Neural progenitor cell (in vitro differentiated cells): ENCODE measurements around the gene DIS3L2. TPM values are rescaled to one million over a fixed set of nuclear protein-coding genes. Genes with fewer than 3 reads are reported as not detected.
A peak's percentile ranks its signal among the peaks of the same experiment; 100 is the strongest.
"Not testable (repeated sequence)": the region's sequence is repeated elsewhere in the genome, so short reads cannot be mapped to it uniquely, and the experiment has no call there.

Source experiments
- DNase-seq: peaks from one replicate; pipeline ENCODE4 v3.0.0-alpha.2; 2016; ENCODE audit warnings: low spot score
- H2AFZ ChIP-seq: fragments of 200-600 bp; sonication (generic); replicated peaks from 2 replicates; pipeline ENCODE4 v1.6.1; 2016; ENCODE audit warnings: antibody characterized with exemption
- H3F3A ChIP-seq: fragments of 200-600 bp; sonication (generic); 2 replicates; pipeline ENCODE4 v1.6.1; 2016; ENCODE audit warnings: antibody characterized with exemption, low read depth
- H3K27ac ChIP-seq: fragments of 200-600 bp; sonication (generic); 2 replicates; pipeline ENCODE4 v1.5.1; 2016; ENCODE audit warnings: mild to moderate bottlenecking
- H3K27me3 ChIP-seq: fragments of 200-600 bp; sonication (generic); 2 replicates; pipeline ENCODE4 v1.6.1; 2016; ENCODE audit warnings: mild to moderate bottlenecking, moderate library complexity
- H3K36me3 ChIP-seq: fragments of 200-600 bp; sonication (generic); 2 replicates; pipeline ENCODE4 v1.5.1; 2016
- H3K4me1 ChIP-seq: fragments of 200-600 bp; sonication (generic); 2 replicates; pipeline ENCODE4 v1.6.1; 2016; ENCODE audit warnings: mixed run types
- H3K4me2 ChIP-seq: fragments of 200-600 bp; sonication (generic); 2 replicates; pipeline ENCODE4 v1.6.1; 2016
- H3K4me3 ChIP-seq: fragments of 200-600 bp; sonication (generic); 2 replicates; pipeline ENCODE4 v1.5.1; 2016
- H3K79me2 ChIP-seq: fragments of 200-600 bp; sonication (generic); 2 replicates; pipeline ENCODE4 v1.6.1; 2016; ENCODE audit warnings: low read depth
- H3K9ac ChIP-seq: fragments of 200-600 bp; sonication (generic); 2 replicates; pipeline ENCODE4 v1.6.1; 2016
- H3K9me3 ChIP-seq: fragments of 200-600 bp; sonication (generic); 2 replicates; pipeline ENCODE4 v1.5.1; 2016; ENCODE audit warnings: low read depth
- H4K20me1 ChIP-seq: fragments of 200-600 bp; sonication (generic); 2 replicates; pipeline ENCODE4 v1.6.1; 2016; ENCODE audit warnings: low read depth
- H3K27ac Mint-ChIP-seq: 3 replicates; pipeline ENCODE4 v1.8.0; 2021; ENCODE audit warnings: mixed read lengths
- H3K27me3 Mint-ChIP-seq: 2 replicates; pipeline ENCODE4 v1.8.0; 2022; ENCODE audit warnings: low read depth, mild to moderate bottlenecking, inconsistent platforms, moderate library complexity, mixed read lengths; ENCODE audit not compliant: insufficient read depth
- H3K36me3 Mint-ChIP-seq: 3 replicates; pipeline ENCODE4 v1.8.0; 2021; ENCODE audit warnings: mixed read lengths
- H3K4me1 Mint-ChIP-seq: 3 replicates; pipeline ENCODE4 v1.8.0; 2021; ENCODE audit warnings: mixed read lengths
- H3K4me3 Mint-ChIP-seq: 3 replicates; pipeline ENCODE4 v1.8.0; 2021; ENCODE audit warnings: mild to moderate bottlenecking, moderate library complexity, mixed read lengths
- H3K9me3 Mint-ChIP-seq: 3 replicates; pipeline ENCODE4 v1.8.0; 2020; ENCODE audit warnings: mixed read lengths
- EZH2 ChIP-seq: fragments of 200-600 bp; sonication (generic); IDR thresholded peaks from 2 replicates; pipeline ENCODE4 v1.6.1; 2017; ENCODE audit warnings: antibody characterized with exemption, mild to moderate bottlenecking, moderate library complexity
- EZH2phosphoT487 ChIP-seq: fragments of 200-600 bp; sonication (generic); IDR thresholded peaks from 2 replicates; pipeline ENCODE4 v1.6.1; 2017; ENCODE audit warnings: antibody characterized with exemption
- total RNA-seq: library from RNA; depleted of rRNA; stranded (reverse); fragments of >200 nt; gene quantifications from 2 replicates; pipeline ENCODE4 v1.2.3, GENCODE V29; 2015; ENCODE audit warnings: low replicate concordance
- TF ChIP-seq, protein P1 (sequence below): fragments of 200-600 bp; sonication (generic); IDR thresholded peaks from 2 replicates; pipeline ENCODE4 v1.5.1; 2017; ENCODE audit warnings: antibody characterized with exemption, mild to moderate bottlenecking

DIS3L2 gene
- total RNA-seq, 1 donor from 2014 or later: 23.2 TPM

DNA sequence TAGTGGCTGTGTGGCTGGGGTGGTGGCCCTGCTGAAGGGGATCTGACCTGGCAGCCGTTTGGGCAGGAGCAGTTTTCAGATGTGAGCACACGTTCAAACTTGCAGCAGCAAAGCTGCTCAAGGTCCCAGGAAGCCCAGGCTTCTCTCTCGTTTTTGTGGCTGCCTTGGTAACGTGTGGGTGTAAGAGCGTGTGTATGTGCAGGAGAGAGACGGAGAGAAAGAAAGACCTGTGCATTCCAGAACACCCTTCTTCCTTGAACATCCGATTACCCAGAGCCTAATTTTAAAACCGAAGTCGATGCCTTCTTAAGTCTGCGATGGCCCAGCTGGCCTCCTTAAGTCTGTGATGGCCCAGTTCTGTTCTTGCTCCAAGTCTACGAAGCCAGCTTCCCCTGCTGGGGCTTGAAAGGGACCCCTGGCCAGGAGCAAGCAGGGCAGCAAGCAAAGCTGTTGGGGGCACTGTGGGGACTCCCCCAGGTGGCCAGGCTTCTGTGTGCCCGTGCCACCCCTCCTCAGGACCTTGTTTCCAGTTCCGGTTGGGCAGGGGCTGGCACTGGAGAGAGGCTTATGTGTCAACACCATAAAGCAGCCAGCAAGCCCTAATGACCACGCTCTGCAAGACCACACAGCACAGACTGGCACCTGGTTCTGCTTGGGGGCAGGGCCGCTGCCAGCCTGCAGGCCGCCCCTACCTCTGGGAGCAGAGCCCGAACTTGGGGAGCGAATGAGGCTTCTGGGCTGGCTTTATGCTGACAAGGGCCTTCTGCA, 361.2 kb downstream of the DIS3L2 start:
- no peak for DNase-seq
- H3K27me3 ChIP-seq: no peaks in the 10 kb centered on the region
- no peaks in the 10 kb centered on the region for H3K9me3 ChIP-seq
- no peak overlapping the region for H3K27ac Mint-ChIP-seq
- no peaks in the 10 kb centered on the region for H3K36me3 ChIP-seq
- H3K27me3 Mint-ChIP-seq: peaks cover 2% of the 10 kb centered on the region
- H2AFZ ChIP-seq: no peak overlapping the region
- H3K4me2 ChIP-seq: no peak overlapping the region
- no peak overlapping the region for H3K4me3 ChIP-seq
- no peaks in the 10 kb centered on the region for H3K9me3 Mint-ChIP-seq
- no peaks in the 10 kb centered on the region for H3K4me1 ChIP-seq
- H3K4me3 Mint-ChIP-seq: peak overlapping the region; percentile 13
- H3K36me3 Mint-ChIP-seq: no peaks in the 10 kb centered on the region
- H4K20me1 ChIP-seq: peaks cover 19% of the 10 kb centered on the region
- H3K79me2 ChIP-seq: no peaks in the 10 kb centered on the region
- H3K27ac ChIP-seq: no peak overlapping the region
- H3F3A ChIP-seq: no peaks in the 10 kb centered on the region
- peaks cover 17% of the 10 kb centered on the region for H3K4me1 Mint-ChIP-seq
- H3K9ac ChIP-seq: no peak overlapping the region
- TF ChIP-seq EZH2 (no peak), EZH2phosphoT487 (no peak)
- TF ChIP-seq, protein P1, sequence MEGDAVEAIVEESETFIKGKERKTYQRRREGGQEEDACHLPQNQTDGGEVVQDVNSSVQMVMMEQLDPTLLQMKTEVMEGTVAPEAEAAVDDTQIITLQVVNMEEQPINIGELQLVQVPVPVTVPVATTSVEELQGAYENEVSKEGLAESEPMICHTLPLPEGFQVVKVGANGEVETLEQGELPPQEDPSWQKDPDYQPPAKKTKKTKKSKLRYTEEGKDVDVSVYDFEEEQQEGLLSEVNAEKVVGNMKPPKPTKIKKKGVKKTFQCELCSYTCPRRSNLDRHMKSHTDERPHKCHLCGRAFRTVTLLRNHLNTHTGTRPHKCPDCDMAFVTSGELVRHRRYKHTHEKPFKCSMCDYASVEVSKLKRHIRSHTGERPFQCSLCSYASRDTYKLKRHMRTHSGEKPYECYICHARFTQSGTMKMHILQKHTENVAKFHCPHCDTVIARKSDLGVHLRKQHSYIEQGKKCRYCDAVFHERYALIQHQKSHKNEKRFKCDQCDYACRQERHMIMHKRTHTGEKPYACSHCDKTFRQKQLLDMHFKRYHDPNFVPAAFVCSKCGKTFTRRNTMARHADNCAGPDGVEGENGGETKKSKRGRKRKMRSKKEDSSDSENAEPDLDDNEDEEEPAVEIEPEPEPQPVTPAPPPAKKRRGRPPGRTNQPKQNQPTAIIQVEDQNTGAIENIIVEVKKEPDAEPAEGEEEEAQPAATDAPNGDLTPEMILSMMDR: no peak

DNA sequence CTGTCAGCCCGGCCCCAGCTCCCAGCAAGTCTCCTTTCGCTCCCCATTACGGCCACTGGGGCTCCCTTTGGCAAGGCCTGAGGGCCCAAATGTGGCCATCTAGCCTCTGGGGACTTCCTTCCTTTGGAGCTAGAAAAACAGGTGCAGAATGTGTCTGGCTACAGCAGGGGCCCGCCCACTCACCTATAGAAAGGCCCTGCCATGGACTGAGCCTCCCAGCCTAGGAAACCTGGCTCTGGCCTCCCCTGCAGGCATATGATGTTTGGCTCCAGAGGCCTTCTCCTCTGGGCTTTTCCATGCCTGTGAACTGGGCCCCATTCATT, 361.8 kb downstream of the DIS3L2 start:
- Histone ChIP-seq H3K36me3 (no peaks in the 10 kb centered on the region), H3K4me3 (no peak overlapping the region), H2AFZ (no peak overlapping the region), H3K27ac (no peak overlapping the region), H3K27me3 (no peaks in the 10 kb centered on the region), H3K9ac (no peak overlapping the region), H3K79me2 (no peaks in the 10 kb centered on the region), H3F3A (no peaks in the 10 kb centered on the region), H3K9me3 (no peaks in the 10 kb centered on the region), H4K20me1 (peaks cover 20% of the 10 kb centered on the region), H3K4me1 (no peaks in the 10 kb centered on the region), H3K4me2 (no peak overlapping the region)
- Mint-ChIP-seq H3K27ac (no peak overlapping the region), H3K4me1 (peaks cover 17% of the 10 kb centered on the region), H3K4me3 (no peak overlapping the region), H3K27me3 (peaks cover 2% of the 10 kb centered on the region), H3K9me3 (no peaks in the 10 kb centered on the region), H3K36me3 (no peaks in the 10 kb centered on the region)
- no peak for DNase-seq
- TF ChIP-seq, protein P1: no peak
- TF ChIP-seq EZH2phosphoT487 (no peak), EZH2 (no peak)

DNA sequence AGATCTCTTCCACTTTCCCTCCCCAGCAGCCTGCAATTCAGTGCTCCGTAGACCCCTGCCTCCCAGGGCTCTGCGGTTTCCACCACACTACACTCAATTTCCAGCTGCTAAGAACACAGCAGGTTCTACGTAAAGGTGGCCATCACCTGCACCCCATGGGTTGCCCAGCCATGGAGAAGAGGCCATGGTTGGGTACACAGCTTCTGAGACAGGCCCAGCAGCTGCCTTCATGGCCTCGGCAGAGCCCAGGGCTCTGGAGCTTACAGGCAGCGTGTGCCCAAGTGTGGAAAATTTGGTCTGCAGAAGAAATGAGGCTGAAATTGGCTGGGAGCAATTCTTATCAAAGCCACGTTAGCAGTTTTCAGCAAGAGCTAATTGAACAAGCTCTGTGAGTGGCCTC, 362.5 kb downstream of the DIS3L2 start:
- not testable (repeated sequence) for H3K4me3 ChIP-seq, H3K27ac ChIP-seq, H3K79me2 ChIP-seq, H3K4me1 ChIP-seq, H3K27ac Mint-ChIP-seq, H2AFZ ChIP-seq, DNase-seq, H3K4me2 ChIP-seq, H3K9me3 Mint-ChIP-seq, H3K36me3 ChIP-seq, H3K27me3 Mint-ChIP-seq, H3K9me3 ChIP-seq, H3K36me3 Mint-ChIP-seq, H3K27me3 ChIP-seq, H3F3A ChIP-seq, H3K4me3 Mint-ChIP-seq, H3K9ac ChIP-seq
- H3K4me1 Mint-ChIP-seq: peaks cover 17% of the 10 kb centered on the region
- H4K20me1 ChIP-seq: peaks cover 20% of the 10 kb centered on the region

DNA sequence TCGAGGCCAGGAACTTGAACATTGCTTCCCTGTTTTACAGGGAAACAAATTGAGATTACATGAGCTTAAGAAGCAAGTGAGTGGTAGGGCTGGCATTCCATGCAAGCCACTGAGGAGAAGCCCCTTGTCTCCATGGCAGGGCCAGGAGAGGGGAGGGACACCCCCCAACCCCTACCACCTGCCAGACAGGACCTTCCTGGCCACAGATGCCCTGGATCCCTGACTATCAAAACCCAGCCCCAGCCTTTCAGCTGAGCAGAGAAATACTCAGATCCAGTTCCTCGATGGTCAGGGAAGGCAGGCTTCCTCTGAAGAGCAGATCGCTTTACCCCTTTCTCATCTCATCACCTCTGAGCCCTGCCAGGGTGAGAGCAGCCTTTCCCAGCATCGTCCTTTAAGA, 363.3 kb downstream of the DIS3L2 start:
- Mint-ChIP-seq H3K9me3 (no peaks in the 10 kb centered on the region), H3K4me1 (peaks cover 17% of the 10 kb centered on the region), H3K27ac (no peak overlapping the region), H3K36me3 (no peaks in the 10 kb centered on the region), H3K27me3 (peaks cover 5% of the 10 kb centered on the region), H3K4me3 (no peak overlapping the region)
- H3K27ac ChIP-seq: no peak overlapping the region
- H3K4me2 ChIP-seq: no peak overlapping the region
- no peaks in the 10 kb centered on the region for H3K79me2 ChIP-seq
- no peaks in the 10 kb centered on the region for H3K36me3 ChIP-seq
- H3K9ac ChIP-seq: no peak overlapping the region
- no peaks in the 10 kb centered on the region for H3K27me3 ChIP-seq
- H3K4me1 ChIP-seq: no peaks in the 10 kb centered on the region
- DNase-seq: no peak
- H3K9me3 ChIP-seq: no peaks in the 10 kb centered on the region
- H3F3A ChIP-seq: no peaks in the 10 kb centered on the region
- peaks cover 20% of the 10 kb centered on the region for H4K20me1 ChIP-seq
- TF ChIP-seq, protein P1: no peak
- no peak for TF ChIP-seq EZH2phosphoT487
- TF ChIP-seq EZH2: no peak
- no peak overlapping the region for H3K4me3 ChIP-seq
- H2AFZ ChIP-seq: no peak overlapping the region
